HG03439 (cell line): ENCODE measurements around the gene NBEA.

ENCODE experiments used
- ATAC-seq: cut with Tn5 transposase; IDR thresholded peaks from one replicate; pipeline ENCODE4 v1.9.1; 2021; ENCODE audit warnings: mild to moderate bottlenecking, moderate library complexity; ENCODE audit not compliant: unreplicated experiment

Gene NBEA

DNA sequence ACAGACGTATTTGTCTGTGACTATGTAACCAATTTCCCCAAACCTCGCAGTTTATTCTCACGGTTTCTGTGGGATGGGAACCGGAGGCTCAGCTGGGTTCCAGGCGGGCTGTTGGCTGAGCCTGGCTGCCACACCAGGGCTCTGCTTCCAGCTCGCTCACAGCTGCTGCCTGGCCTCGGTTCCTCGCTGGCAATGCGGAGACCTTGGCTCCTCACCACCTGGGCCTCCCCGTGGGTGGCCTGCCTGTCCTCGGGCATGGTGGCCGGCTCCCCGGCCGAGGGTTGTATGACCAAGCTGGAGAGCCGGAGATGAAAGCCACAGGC is 753.3 kb downstream of the NBEA start:
- no peak for ATAC-seq

DNA sequence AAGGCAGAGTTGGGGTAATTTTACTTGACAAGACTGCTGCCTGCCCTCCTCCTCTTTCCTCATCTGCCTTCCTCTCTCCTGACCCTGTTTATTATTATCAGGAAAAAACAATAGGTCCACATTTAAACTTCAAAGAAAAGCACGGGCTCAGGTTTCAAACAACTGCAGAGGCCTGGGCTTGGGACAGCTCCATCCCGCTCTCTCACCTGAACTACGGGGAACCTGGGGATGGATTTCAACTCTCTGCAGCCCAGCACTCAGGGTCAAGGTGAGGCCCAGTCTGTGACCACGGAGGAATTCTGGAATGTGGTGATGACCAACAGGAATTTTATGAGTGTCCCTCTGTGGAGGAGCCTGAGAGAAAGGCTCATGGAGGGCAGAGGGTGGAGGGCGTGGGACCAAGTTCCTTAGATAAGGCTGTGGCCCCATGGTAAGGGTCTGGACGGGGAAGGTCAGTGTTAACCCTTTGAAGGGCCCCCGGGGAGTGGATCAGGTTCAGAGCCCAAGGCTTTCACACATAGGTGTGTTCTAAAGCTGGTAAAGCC is 755.2 kb downstream of the NBEA start:
- no peak for ATAC-seq

DNA sequence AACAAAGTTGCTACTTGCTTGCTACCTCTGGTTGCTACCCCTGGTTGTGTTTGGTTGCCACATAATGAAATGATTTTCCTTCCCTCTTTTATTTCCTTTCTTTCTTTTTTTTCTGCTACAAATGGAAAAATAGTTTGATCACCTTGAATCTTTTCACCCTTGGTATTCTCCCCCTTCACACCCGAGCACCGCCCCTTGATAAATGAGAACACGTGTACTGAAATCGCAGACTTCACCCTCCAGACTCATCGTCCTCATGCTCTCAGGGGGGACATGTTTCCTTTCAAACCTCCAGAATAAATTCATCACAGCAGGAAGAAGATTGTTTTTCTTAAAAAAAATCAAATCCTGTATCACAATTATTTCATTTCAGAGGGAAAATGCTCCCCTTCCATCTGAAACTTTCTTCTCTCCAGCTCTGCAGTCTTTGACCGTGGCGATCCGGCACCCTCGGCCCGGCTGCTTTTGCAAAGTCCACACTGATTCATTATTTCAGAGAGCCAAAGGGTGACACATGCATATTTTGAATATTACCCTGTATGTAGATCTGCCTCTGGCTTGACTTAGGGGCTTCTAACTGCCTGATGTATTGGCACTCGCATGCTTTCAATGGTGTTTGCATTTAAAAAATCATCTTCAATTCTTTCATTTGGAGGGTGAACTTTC is 757.0 kb downstream of the NBEA start:
- no peak for ATAC-seq

DNA sequence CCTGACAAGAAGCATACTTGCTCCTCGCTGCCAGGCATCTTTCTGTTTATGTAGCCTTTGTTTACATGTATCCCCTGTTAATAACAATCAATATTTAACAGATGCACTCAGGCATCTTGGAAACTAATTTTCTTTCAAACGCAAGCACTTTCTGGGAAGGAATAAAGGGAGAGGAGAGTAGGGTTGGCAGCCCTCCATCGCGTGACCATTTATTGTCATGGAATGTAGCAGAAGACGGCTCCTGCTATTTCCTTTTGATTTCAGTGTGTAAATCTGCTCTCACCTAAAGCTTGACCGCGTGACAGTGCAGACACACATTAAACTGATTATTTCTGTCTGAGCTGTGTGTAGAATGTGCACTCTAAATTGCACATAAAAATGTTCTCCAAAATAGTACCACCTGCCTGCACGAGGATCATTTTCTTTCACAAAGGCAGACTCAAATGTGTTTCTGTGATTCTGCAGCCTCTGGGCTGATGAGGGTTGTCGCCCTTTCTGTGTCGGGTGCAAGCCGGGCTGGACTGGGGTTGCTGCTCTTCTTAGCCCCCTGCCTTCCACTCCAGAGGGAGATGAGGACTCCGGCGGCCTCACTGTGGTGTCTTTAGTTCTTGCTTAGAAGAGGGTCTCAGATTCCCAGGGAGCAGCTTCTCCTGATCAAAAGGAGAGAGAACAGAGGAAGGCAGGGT is 757.9 kb downstream of the NBEA start:
- ATAC-seq: no peak

DNA sequence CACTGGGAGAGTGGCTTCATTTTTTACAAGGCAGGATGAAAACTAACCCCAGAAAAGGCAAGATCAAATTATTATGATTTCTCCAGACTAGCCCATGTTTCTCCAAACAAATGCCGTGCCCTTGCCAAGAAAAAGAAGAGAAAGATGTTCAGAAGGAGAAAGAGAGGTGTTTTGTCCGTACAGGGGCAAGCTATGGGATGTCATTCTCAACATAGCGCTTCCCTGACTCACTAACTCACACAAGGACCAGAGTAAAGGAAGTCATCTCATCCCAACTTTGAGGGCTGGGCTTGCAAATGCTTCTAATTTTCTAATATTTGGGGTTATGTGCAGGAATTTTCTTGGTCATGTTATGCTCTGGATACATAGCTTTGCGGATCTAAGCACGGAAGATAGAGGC is 758.6 kb downstream of the NBEA start:
- no peak for ATAC-seq

DNA sequence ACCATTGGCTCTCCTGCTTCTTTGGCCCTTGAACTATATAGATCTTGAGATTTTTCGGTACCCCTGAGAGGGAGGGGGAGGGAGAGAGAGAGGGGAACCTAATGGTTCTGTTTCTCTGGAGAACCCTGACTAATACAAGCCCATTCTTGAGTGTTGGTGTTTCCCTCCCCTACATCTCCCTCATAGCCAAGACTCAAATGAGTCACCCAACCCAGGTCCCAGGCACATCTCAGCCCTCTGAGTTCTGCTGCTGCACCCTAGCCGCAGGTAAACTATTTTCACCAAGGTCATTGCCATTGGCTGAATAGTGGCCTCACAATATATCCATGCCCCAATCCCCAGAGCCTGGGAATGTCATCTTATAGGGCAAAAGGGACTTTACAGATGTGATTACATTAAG is 760.2 kb downstream of the NBEA start:
- no peak for ATAC-seq

DNA sequence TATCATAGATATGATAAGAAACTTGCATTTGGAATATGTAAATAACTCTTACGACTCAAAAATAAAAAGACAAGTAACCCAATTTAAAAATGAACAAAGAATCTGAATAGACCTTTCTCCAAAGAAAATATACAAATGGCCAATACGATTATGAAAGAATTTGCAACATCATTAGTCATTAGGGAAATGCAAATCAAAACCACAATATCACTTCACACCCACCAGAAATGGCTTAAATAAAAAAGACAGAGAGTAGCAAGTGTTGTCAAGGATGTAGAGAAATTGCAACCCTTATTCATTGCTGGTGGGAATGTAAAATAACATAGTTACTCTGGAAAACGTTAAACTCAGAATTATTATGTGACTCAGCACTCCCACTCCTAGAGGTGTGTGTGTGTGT is 761.0 kb downstream of the NBEA start:
- no peak for ATAC-seq

DNA sequence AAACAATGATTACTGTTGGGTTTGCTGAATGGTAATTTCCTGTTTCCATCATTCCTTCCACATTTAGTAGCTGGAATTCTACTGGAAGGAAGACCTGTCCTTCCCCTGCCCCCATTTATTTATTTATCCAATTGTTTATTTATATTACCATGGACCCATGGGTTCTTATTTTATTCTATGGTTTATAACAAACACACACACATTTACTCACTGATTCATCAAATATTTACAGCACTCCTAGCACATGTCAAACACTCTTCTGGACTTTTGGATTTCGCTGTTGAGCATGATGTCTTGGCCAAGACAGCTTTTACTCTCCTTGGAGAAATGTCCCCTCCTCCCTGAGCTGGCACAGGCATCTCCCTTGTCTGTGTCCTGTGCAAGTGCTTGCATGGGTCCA is 762.3 kb downstream of the NBEA start:
- no peak for ATAC-seq

DNA sequence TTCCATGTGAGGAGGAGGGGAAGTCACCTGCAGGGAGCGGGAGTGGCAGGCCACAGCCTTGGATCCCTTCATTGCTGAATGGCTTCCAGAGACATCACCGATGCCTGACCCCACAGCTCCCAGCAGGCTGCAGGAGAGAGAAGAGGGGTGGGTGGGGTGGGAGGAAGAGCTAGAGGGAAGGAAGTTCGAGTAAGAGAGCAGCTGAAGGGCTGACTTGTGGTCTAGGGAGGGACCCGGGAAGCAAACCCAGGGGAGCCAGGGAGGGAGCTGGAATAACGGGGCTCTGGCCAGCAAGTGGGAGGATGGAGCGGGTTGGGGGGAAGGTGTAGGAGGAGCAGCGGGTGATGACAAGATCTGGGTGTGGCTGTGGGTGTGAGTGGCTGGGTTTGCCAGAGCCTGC is 764.2 kb downstream of the NBEA start:
- ATAC-seq: no peak

DNA sequence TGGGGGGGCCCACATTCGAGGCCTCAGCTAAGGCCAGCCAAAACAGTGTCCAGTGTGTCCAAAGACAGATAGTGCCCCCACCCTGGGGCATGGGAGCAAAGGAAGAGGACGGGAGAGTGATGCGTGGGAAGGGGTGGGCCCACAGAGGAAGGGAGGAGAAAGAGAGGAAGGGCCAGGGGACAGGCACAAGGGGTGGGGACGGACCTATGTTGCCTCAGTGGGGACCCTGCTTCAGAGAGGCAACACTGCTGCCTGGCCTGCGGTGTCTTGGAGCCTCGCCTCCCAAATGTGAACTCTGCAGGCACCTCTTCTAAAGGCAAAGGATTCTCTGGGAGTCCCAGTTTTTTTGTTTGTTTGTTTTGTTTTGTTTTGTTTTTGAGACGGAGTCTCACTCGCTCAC is 764.7 kb downstream of the NBEA start:
- ATAC-seq: no peak

DNA sequence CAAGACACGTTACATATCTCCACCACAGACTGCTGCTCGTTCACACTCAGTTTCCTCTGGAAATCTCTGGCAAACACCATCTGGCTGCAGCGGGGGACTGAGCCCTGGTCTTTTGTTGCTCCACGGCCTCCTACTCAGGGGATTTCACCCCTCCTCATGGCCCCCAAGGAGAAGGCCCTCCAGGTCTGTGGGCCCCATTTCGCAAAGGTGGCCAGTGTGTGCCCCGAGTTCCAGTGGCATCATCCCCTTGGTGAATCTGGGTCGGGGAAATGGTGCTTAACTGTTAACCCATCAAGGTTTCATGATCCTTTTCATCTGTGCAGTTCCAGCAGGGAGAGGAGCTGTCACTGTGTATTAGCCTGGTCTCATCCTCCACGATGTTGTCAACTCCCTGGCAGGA is 769.8 kb downstream of the NBEA start:
- ATAC-seq: no peak

DNA sequence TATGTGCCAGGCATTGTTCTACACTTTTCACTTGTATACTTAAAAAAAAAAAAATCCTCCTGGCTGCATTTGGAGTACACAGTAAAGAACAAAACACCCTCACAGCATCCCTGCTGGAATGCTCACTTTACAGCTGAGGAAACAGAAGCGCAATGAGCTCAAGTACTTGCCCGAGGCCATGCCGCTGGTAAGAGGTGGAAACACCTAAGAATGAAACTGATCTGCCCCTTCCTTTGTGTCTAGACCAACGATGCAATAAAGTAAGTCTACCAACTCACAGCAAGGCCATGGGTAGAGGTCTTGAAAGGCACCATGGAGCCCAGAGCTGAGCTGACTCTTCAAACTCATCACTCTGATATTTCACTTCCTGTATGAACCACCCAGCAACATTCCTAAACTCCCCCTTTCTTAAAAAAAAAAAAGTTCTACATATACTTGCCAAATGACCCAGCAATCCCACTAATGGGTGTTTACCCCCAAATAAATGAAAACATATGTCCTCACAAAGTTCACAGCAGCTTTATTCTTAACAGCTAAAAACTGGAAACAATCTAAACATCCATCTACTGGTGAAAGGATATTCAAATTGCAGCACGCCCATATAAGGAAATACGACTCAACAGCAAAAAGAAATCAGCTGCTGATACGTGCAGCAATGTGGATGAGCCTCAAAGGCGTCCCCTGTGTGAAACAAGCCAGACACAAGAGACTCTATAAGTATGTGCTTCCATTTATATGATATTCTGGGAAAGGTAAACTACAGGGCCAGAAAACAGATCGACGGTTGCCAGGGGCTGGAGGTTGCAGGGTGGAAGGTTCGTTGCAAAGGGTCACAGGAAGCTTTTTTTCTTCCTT is 771.1 kb downstream of the NBEA start:
- no peak for ATAC-seq

DNA sequence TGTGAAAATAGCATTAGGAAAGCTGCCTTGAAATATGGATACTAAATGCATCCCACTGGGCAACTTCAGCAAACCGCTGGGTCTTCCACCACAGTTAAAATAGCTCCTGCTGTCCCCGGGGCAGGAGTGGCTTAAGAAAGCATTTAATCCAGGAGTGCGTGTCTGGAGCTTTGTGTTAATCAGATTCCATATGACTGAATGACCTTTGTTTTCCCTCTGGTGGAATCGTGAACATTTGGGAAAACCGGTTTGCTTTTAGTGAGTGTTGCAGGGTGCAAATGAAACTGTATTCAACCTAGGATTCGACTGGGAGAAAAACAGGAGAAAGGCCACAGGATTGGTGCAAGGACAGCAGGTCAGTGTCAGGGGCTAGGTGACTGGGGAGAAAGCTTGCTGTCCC is 772.1 kb downstream of the NBEA start:
- ATAC-seq: no peak

DNA sequence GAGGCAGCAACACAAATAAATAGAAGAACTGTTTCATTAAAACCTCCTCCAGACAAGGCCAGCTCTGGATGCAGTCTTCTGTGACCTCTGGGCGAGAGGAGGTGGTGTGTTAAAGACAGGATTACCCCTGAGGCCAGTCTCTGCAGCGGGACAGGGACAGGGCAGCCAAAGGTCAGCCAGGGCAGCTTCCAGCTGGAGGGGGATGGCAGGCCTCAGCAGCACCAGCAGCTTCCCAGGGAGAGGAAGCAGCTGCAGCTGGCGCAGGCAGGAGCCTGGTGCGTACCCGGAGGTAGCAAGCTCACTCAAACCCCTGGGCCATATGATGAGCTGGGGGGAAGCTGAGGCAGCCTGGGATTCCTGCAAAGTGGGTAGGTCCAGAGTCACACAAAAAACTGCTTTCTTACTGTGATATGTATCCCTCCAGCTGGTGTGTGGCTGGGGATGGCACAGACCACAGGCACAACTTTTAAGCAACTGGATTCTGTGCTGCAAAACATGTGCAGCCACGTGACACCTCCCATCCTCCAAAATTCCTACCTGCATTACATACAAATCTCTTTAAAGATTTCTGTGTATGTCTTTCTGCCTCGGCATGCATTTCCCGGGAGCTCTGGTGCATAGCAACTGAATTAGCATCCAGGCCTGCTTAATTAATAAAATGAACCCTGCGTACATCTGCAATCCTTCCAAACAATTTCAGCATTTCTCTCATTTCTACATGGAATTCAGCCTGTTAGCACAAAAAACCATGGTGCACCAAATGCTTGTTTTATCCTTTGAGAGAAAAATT is 772.7 kb downstream of the NBEA start:
- no peak for ATAC-seq

DNA sequence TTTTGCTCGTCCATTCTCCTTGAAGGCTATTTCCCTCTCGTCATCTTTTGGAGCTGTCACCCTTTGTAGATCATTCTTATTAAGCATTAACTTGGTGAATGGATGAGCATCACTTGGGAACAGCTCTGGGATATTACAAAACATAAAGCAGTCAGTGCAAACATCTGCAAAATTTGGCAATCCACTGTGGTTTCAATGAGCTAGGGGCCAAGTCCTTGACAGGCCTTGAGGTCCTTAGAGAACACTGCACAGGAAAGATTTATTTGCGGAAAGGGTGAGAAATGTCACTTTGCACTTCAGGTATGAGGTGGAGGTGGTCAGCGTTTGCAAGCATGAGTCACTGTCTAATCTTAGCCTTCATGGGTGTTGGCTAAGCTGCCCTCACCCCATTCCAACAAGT is 774.1 kb downstream of the NBEA start:
- no peak for ATAC-seq

DNA sequence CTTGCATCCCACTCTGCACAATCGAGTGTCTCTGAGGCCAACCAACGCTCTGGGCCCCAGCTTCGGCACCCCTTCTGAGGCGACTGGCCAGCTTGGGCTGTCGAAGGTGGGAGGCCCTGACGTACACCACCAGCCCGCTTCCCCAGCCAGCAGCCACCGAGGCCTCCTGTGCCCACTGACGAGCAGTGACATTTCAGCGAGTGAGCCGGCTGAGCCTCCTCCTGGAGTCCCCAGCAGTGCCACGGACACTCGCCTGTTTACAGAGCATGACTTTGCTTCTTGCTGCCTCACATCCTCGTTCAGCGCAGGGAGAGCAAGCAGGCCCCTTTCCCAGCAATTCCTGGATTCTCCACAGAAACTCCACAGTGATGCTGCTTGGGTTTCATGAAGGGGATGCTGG is 774.7 kb downstream of the NBEA start:
- ATAC-seq: no peak

DNA sequence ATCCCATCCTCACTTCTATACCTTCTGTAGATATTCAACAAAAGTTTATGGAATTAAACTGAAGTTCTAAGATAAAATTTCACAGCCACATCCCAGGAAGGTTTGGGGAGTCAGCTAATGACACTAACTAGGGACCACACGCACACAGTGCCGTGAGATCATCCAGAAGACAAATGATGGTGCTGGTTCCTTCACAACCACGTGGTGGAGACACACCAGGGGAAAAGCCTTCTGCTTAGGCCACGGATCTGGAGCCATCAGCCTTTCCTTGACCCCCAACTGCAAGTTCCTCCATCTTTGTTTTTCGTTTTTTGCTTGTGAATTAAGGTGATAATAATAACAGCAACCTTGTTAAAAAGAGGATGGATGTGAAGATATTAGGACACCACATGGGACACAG is 776.0 kb downstream of the NBEA start:
- ATAC-seq: no peak

DNA sequence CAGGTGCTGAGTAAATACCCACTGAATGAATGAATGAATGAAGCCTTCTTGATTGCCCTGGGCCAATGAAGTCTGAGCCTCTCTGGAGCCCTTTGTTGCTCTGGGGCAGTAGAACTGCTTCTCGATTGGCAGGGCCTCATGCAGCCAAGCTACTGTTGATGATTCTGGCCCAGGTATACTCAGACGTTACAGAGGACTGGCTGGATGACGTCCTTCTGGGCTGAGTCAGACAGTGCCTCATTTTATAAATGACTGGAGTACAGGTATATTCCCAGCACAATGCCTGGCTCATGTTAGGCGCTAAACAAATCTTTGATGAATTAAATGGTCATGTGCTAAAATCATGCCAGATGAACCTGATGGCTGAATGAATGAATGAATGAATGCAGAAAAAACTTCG is 778.2 kb downstream of the NBEA start:
- no peak for ATAC-seq

DNA sequence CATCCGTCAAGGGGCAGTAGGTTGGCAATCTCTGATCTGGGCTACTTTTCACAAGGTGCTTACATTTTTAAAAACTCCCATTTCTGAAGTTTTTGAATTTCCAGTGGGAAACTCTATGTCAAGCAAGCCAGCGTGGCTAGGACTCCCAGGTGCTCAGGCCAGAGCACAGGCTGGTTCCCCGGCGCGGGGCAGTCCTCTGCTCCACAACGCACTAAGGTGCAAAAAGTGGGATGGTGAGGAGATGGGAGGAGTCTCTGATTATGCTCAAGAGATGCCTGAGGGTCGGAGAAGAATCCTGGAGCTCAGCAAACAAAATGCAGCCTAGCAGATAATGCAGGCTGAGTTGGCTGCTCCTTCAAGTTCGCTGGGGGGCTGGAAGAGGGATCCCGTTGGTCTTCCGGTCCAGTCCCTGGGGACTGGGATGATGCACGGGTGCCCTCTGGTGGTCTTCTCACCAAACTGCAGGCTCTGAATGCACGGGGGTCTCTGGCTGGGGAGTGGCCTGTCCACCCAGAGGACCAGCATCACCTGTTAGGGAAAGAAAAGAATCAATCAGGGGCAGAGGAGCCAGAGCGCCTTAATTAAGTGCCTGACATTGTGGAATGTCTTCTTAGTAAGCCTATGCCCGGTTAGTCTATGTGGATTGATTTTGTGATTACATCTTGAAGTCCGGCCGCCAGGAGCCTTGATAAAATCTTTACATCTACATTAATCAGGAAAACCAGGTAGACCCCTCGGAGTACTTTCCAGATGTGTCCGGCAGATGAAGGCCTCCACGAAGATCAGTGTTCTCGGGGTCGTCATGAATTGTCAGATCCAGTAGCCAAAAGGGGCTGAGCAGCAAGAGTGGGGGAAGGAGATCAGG is 778.9 kb downstream of the NBEA start:
- ATAC-seq: no peak
